ENCODE data around the gene MTRF1. TPM values are rescaled to one million over a fixed set of nuclear protein-coding genes. Genes with fewer than 3 reads are reported as not detected.
A peak's percentile ranks its signal among the peaks of the same experiment; 100 is the strongest.

The MTRF1 gene
- total and polyA plus RNA-seq, 10 donors = 10.6 to 17.8 (median 16.1) TPM

DNA sequence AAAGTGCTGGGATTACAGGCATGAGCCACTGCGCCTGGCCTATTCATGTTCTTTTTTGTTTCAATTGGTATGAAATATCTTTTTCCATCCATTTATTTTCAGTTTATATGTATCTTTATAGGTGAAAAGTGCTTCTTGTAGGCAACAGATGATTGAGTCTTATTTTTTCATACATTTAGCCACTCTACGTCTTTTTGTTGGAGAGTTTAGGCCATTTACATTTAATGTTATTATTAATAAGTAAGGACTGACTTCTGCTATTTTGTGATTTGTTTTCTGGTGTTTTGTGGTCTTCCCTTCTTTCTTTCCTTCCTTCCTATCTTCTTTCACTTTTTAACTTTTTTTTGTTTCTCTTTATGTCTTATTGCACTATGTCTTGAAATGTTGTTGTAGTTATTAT lies 52.3 kb downstream of the MTRF1 start:
- intact Hi-C loops (cut with DNase I; ENCODE audit: low total_unique reads) = no loop called here
- Histone ChIP-seq H3K4me1 (no peaks in the 10 kb centered on the region), H3K9me3 (peaks cover 0 to 40% (median 20%) of the 10 kb centered on the region in 8 donors), H3K4me3 (no peak overlapping the region), H3K27me3 (replicated peaks in 1 of 7) (no peaks in the 10 kb centered on the region), H3K36me3 (peaks cover 0 to 5% (median 0%) of the 10 kb centered on the region in 6 donors), H3K27ac (no peak overlapping the region)
- DNase-seq = no peak
- TF ChIP-seq POLR2A (IDR thresholded peaks at IDR 0.05) (no peak), POLR2AphosphoS5 (IDR thresholded peaks at IDR 0.05) (no peak)
- TF ChIP-seq, protein P1, sequence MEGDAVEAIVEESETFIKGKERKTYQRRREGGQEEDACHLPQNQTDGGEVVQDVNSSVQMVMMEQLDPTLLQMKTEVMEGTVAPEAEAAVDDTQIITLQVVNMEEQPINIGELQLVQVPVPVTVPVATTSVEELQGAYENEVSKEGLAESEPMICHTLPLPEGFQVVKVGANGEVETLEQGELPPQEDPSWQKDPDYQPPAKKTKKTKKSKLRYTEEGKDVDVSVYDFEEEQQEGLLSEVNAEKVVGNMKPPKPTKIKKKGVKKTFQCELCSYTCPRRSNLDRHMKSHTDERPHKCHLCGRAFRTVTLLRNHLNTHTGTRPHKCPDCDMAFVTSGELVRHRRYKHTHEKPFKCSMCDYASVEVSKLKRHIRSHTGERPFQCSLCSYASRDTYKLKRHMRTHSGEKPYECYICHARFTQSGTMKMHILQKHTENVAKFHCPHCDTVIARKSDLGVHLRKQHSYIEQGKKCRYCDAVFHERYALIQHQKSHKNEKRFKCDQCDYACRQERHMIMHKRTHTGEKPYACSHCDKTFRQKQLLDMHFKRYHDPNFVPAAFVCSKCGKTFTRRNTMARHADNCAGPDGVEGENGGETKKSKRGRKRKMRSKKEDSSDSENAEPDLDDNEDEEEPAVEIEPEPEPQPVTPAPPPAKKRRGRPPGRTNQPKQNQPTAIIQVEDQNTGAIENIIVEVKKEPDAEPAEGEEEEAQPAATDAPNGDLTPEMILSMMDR (IDR thresholded peaks at IDR 0.05 in 8 of 11, conservative IDR thresholded peaks at IDR 0.05 in 3 of 11) = no peak
- 96 to 100% (median 98%) methylated on average over 2 of the region's 2 CpGs for WGBS, 5 donors

DNA sequence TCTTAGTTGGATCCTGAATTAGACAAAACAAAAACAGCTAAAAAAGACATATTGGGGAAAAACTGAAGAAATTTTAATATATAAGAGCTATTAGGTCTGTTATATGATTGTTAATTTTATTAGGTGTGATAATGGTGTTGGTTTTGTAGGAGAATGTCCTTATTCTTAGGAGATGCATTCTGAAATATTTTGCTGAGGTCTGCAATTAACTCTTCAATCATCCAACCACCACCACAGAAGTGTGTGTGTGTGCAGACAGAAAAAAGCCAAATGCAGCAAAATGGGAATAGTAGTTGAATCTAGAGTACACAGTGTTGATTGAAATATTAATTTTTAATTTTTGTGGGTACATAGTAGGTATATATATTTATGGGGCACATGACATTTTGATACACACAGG lies 56.9 kb downstream of the MTRF1 start:
- Histone ChIP-seq H3K4me1 (no peaks in the 10 kb centered on the region), H3K9me3 (peaks cover 0 to 37% (median 18%) of the 10 kb centered on the region in 8 donors), H3K36me3 (no peaks in the 10 kb centered on the region), H3K27ac (no peak overlapping the region), H3K27me3 (replicated peaks in 1 of 7) (no peaks in the 10 kb centered on the region), H3K4me3 (no peak overlapping the region)
- TF ChIP-seq POLR2AphosphoS5 (IDR thresholded peaks at IDR 0.05) (no peak), POLR2A (IDR thresholded peaks at IDR 0.05) (no peak)
- TF ChIP-seq, protein P1 (IDR thresholded peaks at IDR 0.05 in 8 of 11, conservative IDR thresholded peaks at IDR 0.05 in 3 of 11) = no peak
- intact Hi-C loops (cut with DNase I; ENCODE audit: low total_unique reads) = no loop called here
- DNase-seq = no peak

DNA sequence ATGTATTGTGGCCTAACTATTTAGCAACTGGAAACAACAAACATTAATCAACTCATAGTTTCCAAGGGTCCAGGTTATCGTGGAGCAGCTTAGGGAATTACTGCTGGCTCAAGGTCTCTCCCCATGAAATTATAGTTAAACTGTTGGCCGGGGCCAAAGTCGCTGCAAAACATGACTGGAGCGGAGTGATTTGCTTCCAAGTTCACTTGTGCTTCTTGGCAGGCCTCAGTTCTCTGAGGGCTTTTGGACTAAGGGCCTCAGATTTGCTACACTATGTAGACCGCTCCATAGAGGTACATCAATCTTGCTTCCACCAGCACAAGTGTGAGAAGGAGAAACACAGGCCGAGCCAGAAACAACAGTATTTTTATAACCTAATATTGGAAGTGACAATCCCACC lies 59.6 kb downstream of the MTRF1 start:
- Histone ChIP-seq H3K36me3 (no peaks in the 10 kb centered on the region), H3K27me3 (replicated peaks in 1 of 7) (no peaks in the 10 kb centered on the region), H3K4me3 (no peak overlapping the region), H3K4me1 (peaks cover 0 to 18% (median 12%) of the 10 kb centered on the region in 6 donors), H3K27ac (no peak overlapping the region), H3K9me3 (peaks cover 0 to 13% (median 11%) of the 10 kb centered on the region in 8 donors)
- no peak for DNase-seq
- TF ChIP-seq POLR2A (IDR thresholded peaks at IDR 0.05) = no peak
- TF ChIP-seq, protein P1 (IDR thresholded peaks at IDR 0.05 in 8 of 11, conservative IDR thresholded peaks at IDR 0.05 in 3 of 11) = no peak
- TF ChIP-seq POLR2AphosphoS5 (IDR thresholded peaks at IDR 0.05) = no peak
- 92 to 99% (median 96%) methylated on average over 6 of the region's 6 CpGs for WGBS, 5 donors
- intact Hi-C loops (cut with DNase I; ENCODE audit: low total_unique reads) = no loop called here

DNA sequence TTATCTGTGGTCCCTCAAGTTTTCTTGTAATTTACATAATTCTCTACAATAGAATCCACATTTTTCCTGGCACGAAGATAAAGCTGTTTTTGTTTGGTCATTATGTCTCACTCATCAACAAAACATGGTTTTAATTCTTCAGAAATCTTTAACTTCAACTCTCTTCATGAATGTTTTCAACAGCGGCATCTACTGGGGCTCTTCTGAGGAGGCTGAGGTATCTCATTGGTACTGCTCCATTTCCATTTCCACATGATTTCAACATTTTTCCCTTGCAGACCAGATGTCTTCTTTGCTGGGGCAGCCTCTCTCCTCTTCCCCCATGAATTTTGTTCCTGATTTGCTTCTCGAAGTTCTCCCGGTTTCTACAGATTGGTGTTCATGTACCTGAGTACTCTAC lies 63.2 kb downstream of the MTRF1 start:
- DNase-seq = no peak
- no peaks in the 10 kb centered on the region for H3K9me3 ChIP-seq
- no peaks in the 10 kb centered on the region for H3K36me3 ChIP-seq
- intact Hi-C loops (cut with DNase I; ENCODE audit: low total_unique reads) = no loop called here
- TF ChIP-seq POLR2A (IDR thresholded peaks at IDR 0.05) (no peak), POLR2AphosphoS5 (IDR thresholded peaks at IDR 0.05) (no peak)
- TF ChIP-seq, protein P1 (IDR thresholded peaks at IDR 0.05 in 8 of 11, conservative IDR thresholded peaks at IDR 0.05 in 3 of 11) = no peak
- no peaks in the 10 kb centered on the region for H3K27me3 ChIP-seq (replicated peaks in 1 of 7)
- peak overlapping the region in 5 of 8 donors; percentile 2 to 77 (median 71) for H3K27ac ChIP-seq
- H3K4me3 ChIP-seq = no peak overlapping the region
- H3K4me1 ChIP-seq = peaks cover 0 to 31% (median 16%) of the 10 kb centered on the region in 6 donors
- WGBS, 5 donors = 71 to 93% (median 87%) methylated on average over 4 of the region's 4 CpGs

Data from spleen (tissue), 11 donors.